ENCODE data around the gene USP47. TPM values are rescaled to one million over a fixed set of nuclear protein-coding genes. Genes with fewer than 3 reads are reported as not detected.

Gene USP47
- polyA plus RNA-seq, 3 donors from 2014 or later: 36.3 to 72.4 (median 43.5) TPM

DNA sequence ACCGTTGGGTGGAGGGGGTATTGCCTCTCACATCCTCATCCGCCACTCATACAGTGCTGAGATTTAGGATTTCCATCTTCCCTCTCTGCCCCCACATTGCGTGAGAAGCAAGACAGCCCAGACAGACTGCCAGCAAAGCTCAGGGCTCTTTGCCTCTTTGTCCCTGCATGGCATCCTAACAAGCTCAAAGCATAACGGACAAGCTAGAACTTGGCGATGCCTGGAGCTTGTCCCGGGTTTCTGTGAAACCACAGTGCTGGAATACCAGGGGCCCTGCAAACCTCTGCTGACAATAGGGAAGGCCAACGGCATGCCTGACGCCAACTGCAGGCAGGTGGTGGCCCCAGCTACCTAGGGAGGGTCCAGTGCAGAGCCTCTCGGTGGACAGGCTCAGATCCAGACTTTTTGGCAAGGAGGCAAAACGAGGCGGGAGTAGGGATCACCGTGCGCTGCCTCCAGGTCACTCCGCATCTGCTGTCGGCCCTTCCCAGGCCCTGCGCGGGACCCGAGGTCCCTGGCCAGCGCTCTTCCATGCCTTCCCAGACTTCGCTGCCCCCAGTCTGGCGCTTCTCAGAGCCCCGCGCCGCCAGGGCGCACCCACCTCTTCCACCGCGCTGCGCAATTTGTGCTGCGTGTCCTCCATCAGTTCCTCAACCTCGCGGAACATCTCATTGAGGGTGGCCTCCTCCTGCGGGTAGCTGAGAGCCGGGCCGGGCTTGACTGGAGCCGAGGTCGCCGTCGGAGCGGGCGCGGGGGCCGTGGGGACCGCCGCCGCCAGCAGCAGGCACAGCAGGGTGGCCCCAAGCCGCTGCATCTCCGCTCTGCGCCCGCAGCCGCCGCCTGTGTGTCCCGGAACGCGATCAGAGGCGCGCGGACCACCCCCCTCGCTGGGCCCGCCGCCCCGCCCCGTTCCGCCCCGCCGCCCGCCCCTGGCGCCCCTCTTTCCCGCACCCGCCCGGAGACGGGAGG, 166.3 kb downstream of the USP47 start, which contains the start of gene DKK3:
Gene DKK3 (minus strand): TSS at position 858 of the 969 bp plus-strand sequence. CDS start 44 bp downstream, at position 814.
- no peak for DNase-seq
- Mint-ChIP-seq H3K4me3 (peak within 1 kb of the TSS; percentile 58 to 71 (median 68)), H3K4me1 (peaks cover 10 to 13% of the 10 kb centered on the region in 2 donors), H3K27ac (no peak within 1 kb of the TSS), H3K27me3 (ENCODE audit: low read depth in 3 of 3) (peaks cover 18 to 29% (median 21%) of the 10 kb centered on the region in 3 donors), H3K9me3 (peaks cover 0 to 2% (median 0%) of the 10 kb centered on the region in 6 donors), H3K36me3 (no peaks in the 10 kb centered on the region)

Other genes starting within 250 kb of the USP47 start
- under 1 TPM in 2 of 3 donors, not detected in 1; 0.10 to 0.93 TPM for gene GALNT18, start 220.0 kb upstream of the USP47 start, polyA plus RNA-seq
- under 1 TPM in 2 of 3 donors, not detected in 1; 0.31 to 0.76 TPM for gene DKK3, start 166.7 kb downstream of the USP47 start, polyA plus RNA-seq

Data from immature natural killer cell (primary cell).